ENCODE results near the gene RDH16.
"Not testable (repeated sequence)": the region's sequence is repeated elsewhere in the genome, so short reads cannot be mapped to it uniquely, and the experiment has no call there.

- not testable (repeated sequence) for TF ChIP-seq POLR2A (IDR thresholded peaks at IDR 0.05)
- TF ChIP-seq, protein P1, sequence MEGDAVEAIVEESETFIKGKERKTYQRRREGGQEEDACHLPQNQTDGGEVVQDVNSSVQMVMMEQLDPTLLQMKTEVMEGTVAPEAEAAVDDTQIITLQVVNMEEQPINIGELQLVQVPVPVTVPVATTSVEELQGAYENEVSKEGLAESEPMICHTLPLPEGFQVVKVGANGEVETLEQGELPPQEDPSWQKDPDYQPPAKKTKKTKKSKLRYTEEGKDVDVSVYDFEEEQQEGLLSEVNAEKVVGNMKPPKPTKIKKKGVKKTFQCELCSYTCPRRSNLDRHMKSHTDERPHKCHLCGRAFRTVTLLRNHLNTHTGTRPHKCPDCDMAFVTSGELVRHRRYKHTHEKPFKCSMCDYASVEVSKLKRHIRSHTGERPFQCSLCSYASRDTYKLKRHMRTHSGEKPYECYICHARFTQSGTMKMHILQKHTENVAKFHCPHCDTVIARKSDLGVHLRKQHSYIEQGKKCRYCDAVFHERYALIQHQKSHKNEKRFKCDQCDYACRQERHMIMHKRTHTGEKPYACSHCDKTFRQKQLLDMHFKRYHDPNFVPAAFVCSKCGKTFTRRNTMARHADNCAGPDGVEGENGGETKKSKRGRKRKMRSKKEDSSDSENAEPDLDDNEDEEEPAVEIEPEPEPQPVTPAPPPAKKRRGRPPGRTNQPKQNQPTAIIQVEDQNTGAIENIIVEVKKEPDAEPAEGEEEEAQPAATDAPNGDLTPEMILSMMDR (IDR thresholded peaks at IDR 0.05): not testable (repeated sequence)
Observed at GRCh38 chr12:56965997-56966642, 8.7 kb upstream of the RDH16 start.
